K562 (cell line): Measurements from ENCODE around the gene BAD. TPM values are rescaled to one million over a fixed set of nuclear protein-coding genes. Genes with fewer than 3 reads are reported as not detected.
A peak's percentile ranks its signal among the peaks of the same experiment; 100 is the strongest.

Source experiments
- CC2D1A ChIP-seq: fragments of 450-650 bp; IDR thresholded peaks from 2 replicates; pipeline ENCODE4 v1.6.1; 2017; ENCODE audit warnings: mild to moderate bottlenecking
- DDX20 ChIP-seq: fragments of 450-650 bp; IDR thresholded peaks from 2 replicates; pipeline ENCODE4 v1.6.1; 2016; ENCODE audit warnings: missing genetic modification characterization, low read depth, mild to moderate bottlenecking, missing compliant biosample characterization, moderate library complexity
- ELF2 ChIP-seq: fragments of 250-450 bp; sonication (Bioruptor Pico); IDR thresholded peaks from 2 replicates; pipeline ENCODE4 v1.5.0; 2021; ENCODE audit warnings: mild to moderate bottlenecking
- EP300 ChIP-seq: IDR thresholded peaks from 2 replicates; pipeline ENCODE4 v1.6.1; 2012; ENCODE audit warnings: low read length, improper control_type of control experiment
- FOSL1 ChIP-seq: fragments of 200-800 bp; sonication (Bioruptor generic); conservative IDR thresholded peaks from 2 replicates; pipeline ENCODE4 v1.6.1; 2016; ENCODE audit warnings: missing genetic modification characterization, missing compliant biosample characterization
- FOXK2 ChIP-seq, 2 experiments: fragments of 450-650 bp; IDR thresholded peaks in 1 of 2; conservative IDR thresholded peaks in 1 of 2; 2 replicates each; pipeline ENCODE4 v1.6.1; 2016; ENCODE audit warnings: low read depth in 2 of 2, mild to moderate bottlenecking in 1 of 2
- FOXO4 ChIP-seq: fragments of 450-650 bp; formaldehyde crosslinking; IDR thresholded peaks from 2 replicates; pipeline ENCODE4 v1.4.0; 2020; ENCODE audit warnings: mild to moderate bottlenecking, moderate library complexity
- HMBOX1 ChIP-seq: sonication (generic); IDR thresholded peaks from 2 replicates; pipeline ENCODE4 v1.6.1; 2016
- KLF6 ChIP-seq: fragments of 250-450 bp; sonication (Bioruptor Pico); IDR thresholded peaks from 2 replicates; pipeline ENCODE4 v1.4.0; 2020; ENCODE audit warnings: mild to moderate bottlenecking, moderate library complexity, borderline replicate concordance
- MCM5 ChIP-seq: fragments of 450-650 bp; IDR thresholded peaks from 2 replicates; pipeline ENCODE4 v1.6.1; 2016; ENCODE audit warnings: low read depth
- NFE2 ChIP-seq: IDR thresholded peaks from 2 replicates; pipeline ENCODE4 v1.6.1; 2014; ENCODE audit warnings: antibody characterized with exemption, low read depth
- SOX6 ChIP-seq: fragments of 450-650 bp; IDR thresholded peaks from 2 replicates; pipeline ENCODE4 v1.6.1; 2014; ENCODE audit warnings: mild to moderate bottlenecking
- ZBTB1 ChIP-seq: sonication (generic); formaldehyde crosslinking; IDR thresholded peaks from 2 replicates; pipeline ENCODE4 v1.8.1; 2023; ENCODE audit warnings: missing genetic modification reagents, low read depth, mild to moderate bottlenecking, borderline replicate concordance
- ZBTB5 ChIP-seq: fragments of 450-650 bp; IDR thresholded peaks from 2 replicates; pipeline ENCODE4 v1.6.1; 2017; ENCODE audit warnings: antibody characterized with exemption
- ZKSCAN1 ChIP-seq: fragments of 150-350 bp; IDR thresholded peaks from 2 replicates; pipeline ENCODE4 v1.6.1; 2016; ENCODE audit warnings: low read depth, low read length
- ZKSCAN3 ChIP-seq: fragments of 250-450 bp; sonication (Bioruptor Pico); IDR thresholded peaks from 2 replicates; pipeline ENCODE4 v1.4.0; 2020
- polyA plus RNA-seq, 8 experiments: library from polyadenylated mRNA; depleted of rRNA in 4 of 8; stranded (reverse) in 5 of 8; unstranded in 3 of 8; fragments of >200 nt; fragmentation: Nextera tagmentation in 2 of 8; fragmentation: Illumina TruSeq in 1 of 8; extraction: Ambion mirVana in 2 of 8; extraction: Trizol in 1 of 8; gene quantifications; 2 replicates each; pipeline versions ENCODE4 v1.2.1 to v1.2.3, GENCODE V29; 2011 to 2014; ENCODE audit warnings: inconsistent platforms in 1 of 8, missing spikeins in 1 of 8
- total RNA-seq, 7 experiments: library from RNA; depleted of rRNA in 6 of 7; stranded (reverse); fragments of >200 nt in 6 of 7; fragmentation: Illumina TruSeq in 2 of 7; extraction: Trizol in 2 of 7; gene quantifications; 2 replicates each; pipeline versions ENCODE4 v1.2.1 to v1.2.3, GENCODE V29; 2011 to 2021; ENCODE audit warnings: low replicate concordance in 1 of 7

Gene BAD
- total and polyA plus RNA-seq, 9 of the 15 experiments (the other 6 are each of a cell fraction or from before 2014, with no cell fraction given) = 0.61 to 45.6 (median 11.8) TPM

- TF ChIP-seq FOSL1 (tag) (no peak), CC2D1A (no peak), NFE2 (no peak), MCM5 (no peak), ELF2 (CRISPR knock-in tag) (no peak), FOXO4 (CRISPR knock-in tag) (no peak), FOXK2 (conservative IDR thresholded peaks at IDR 0.05 in 1 of 2, IDR thresholded peaks at IDR 0.05 in 1 of 2; ENCODE audit: low read depth in 2 of 2) (no peak), SOX6 (peak; percentile 19; the same call in 1 of the 2 replicates), DDX20 (tag) (no peak), HMBOX1 (no peak), EP300 (no peak; the same call in 1 of the 2 replicates), ZKSCAN3 (CRISPR knock-in tag) (no peak), ZBTB1 (CRISPR knock-in tag) (no peak), ZKSCAN1 (no peak), ZBTB5 (no peak), KLF6 (CRISPR knock-in tag) (peak; percentile 4; the same call in 1 of the 2 replicates)
Observed at GRCh38 chr11:64305691-64306562, 21.5 kb upstream of the BAD start (continued).
